Sigmoid colon (tissue), 4 donors: ENCODE data around the gene DARS2.

Experiments
- POLR2A ChIP-seq, 2 donors: fragments of 450-650 bp; IDR thresholded peaks; one replicate each; pipeline ENCODE4 v1.6.1; 2016; ENCODE audit warnings: antibody characterized with exemption in 2 of 2, mild to moderate bottlenecking in 2 of 2, moderate library complexity in 2 of 2
- POLR2AphosphoS5 ChIP-seq, 4 donors: sonication (generic); formaldehyde crosslinking; IDR thresholded peaks; one replicate each; pipeline ENCODE4 v1.6.1; 2017; ENCODE audit warnings: antibody characterized with exemption in 4 of 4
- TF ChIP-seq, protein P1 (sequence below), 4 experiments: fragments of 450-650 bp in 3 of 4; fragments of 200-600 bp in 1 of 4; IDR thresholded peaks; one replicate each; pipeline ENCODE4 v1.5.1; 2016 to 2019; ENCODE audit warnings: antibody characterized with exemption in 4 of 4, mild to moderate bottlenecking in 3 of 4, moderate library complexity in 2 of 4

DNA sequence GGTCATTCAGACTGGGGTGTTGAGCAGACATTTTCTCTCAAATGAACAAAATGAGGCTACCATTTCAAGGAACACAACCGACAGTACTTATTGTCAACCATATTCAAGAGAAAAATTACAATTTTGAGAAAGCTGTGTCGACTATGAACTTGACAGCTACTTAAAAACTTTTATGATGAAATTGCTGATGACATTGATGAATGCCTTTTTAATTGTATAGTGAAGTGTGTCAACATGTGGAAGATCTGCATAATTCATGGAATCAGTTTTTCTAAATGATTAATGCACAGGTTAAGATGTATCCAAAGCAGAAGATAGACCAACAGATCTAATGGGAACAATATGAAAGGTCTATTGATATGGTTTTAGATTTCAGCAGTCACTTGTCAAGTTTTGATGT lies 34.6 kb upstream of the DARS2 start:
- TF ChIP-seq, protein P1, sequence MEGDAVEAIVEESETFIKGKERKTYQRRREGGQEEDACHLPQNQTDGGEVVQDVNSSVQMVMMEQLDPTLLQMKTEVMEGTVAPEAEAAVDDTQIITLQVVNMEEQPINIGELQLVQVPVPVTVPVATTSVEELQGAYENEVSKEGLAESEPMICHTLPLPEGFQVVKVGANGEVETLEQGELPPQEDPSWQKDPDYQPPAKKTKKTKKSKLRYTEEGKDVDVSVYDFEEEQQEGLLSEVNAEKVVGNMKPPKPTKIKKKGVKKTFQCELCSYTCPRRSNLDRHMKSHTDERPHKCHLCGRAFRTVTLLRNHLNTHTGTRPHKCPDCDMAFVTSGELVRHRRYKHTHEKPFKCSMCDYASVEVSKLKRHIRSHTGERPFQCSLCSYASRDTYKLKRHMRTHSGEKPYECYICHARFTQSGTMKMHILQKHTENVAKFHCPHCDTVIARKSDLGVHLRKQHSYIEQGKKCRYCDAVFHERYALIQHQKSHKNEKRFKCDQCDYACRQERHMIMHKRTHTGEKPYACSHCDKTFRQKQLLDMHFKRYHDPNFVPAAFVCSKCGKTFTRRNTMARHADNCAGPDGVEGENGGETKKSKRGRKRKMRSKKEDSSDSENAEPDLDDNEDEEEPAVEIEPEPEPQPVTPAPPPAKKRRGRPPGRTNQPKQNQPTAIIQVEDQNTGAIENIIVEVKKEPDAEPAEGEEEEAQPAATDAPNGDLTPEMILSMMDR (IDR thresholded peaks at IDR 0.05) = no peak
- TF ChIP-seq POLR2AphosphoS5 (IDR thresholded peaks at IDR 0.05) (no peak), POLR2A (IDR thresholded peaks at IDR 0.05) (no peak)
